ENCODE results near the gene OLFML1. TPM values are rescaled to one million over a fixed set of nuclear protein-coding genes. Genes with fewer than 3 reads are reported as not detected.

The OLFML1 gene
- total and polyA plus RNA-seq, 2 of the 13 experiments (the other 11 are each of a cell fraction or from before 2014, with no cell fraction given): 0.89 to 0.90 TPM

GRCh38 chr11:7525424-7525823, 40.1 kb downstream of the OLFML1 start:
- 11% methylated on average over 4 of the region's 4 CpGs for WGBS (ENCODE audit: low lambda C conversion rate)
- Histone ChIP-seq H4K20me1 (ENCODE audit: insufficient read depth, low read length) (no peaks in the 10 kb centered on the region), H2AFZ (ENCODE audit: low read length) (no peak overlapping the region), H3K9me3 (ENCODE audit: low read length) (no peaks in the 10 kb centered on the region), H3K4me1 (ENCODE audit: insufficient read depth, low read length) (peaks cover 47% of the 10 kb centered on the region), H3K27me3 (ENCODE audit: control insufficient read depth in 1 of 2, insufficient read depth in 2 of 2, low read length in 2 of 2) (no peaks in the 10 kb centered on the region), H3K79me2 (ENCODE audit: insufficient read depth, low read length) (peaks cover 2% of the 10 kb centered on the region), H3K4me3 (replicated peaks in 1 of 3; ENCODE audit: insufficient read depth in 1 of 3, low read depth in 2 of 3, low read length in 3 of 3) (no peak overlapping the region), H3K27ac (ENCODE audit: extremely low read length, insufficient read depth, low read length) (peak overlapping the region; percentile 72), H3K9ac (ENCODE audit: insufficient read depth, low read depth, low read length) (no peak overlapping the region), H3K36me3 (replicated peaks in 1 of 2; ENCODE audit: control insufficient read depth in 1 of 2, insufficient read depth in 2 of 2, low read length in 2 of 2) (no peaks in the 10 kb centered on the region; a peak in 1 of 5 replicates), H3K4me2 (ENCODE audit: low read depth, low read length) (peak overlapping the region; percentile 46)
- in situ Hi-C loops (cut with HindIII; ENCODE audit: extremely low pct_ligation_motif_present, low pct_unique_long_range_greater_than_20kb) (no loop called here), intact Hi-C loops (cut with micrococcal nuclease; ENCODE audit: unreplicated experiment) (no loop called here)
- peak; percentile 97 for ATAC-seq
- BruUV-seq (replicated peaks): no TSS peak
- CTCF ChIA-PET (ENCODE audit: low intra/inter-chr PET ratio, low total read pairs): no interaction called here
- peak; percentile 71 for FAIRE-seq
- POLR2A ChIA-PET: interaction anchor here (3.2 kb wide), 1 partner anchor 11 kb away, joined by 22 read pairs; the partner anchor contains the start of gene PPFIBP2
- peak; percentile 73 for DNase-seq (ENCODE audit: low spot score)
- TF ChIP-seq NPAS2 (CRISPR knock-in tag; IDR thresholded peaks at IDR 0.05; ENCODE audit: borderline replicate concordance) (no peak), NFKBIZ (CRISPR knock-in tag; IDR thresholded peaks at IDR 0.05) (no peak), PATZ1 (CRISPR knock-in tag; IDR thresholded peaks at IDR 0.05) (0 out of 2 replicates have a peak, but pooled peaks have one; percentile 39), TBL1XR1 (IDR thresholded peaks at IDR 0.05; ENCODE audit: borderline replicate concordance, low read length, partially characterized antibody) (no peak), MAF1 (CRISPR knock-in tag; IDR thresholded peaks at IDR 0.05; ENCODE audit: borderline replicate concordance) (no peak), THYN1 (CRISPR knock-in tag; IDR thresholded peaks at IDR 0.05; ENCODE audit: borderline replicate concordance, low read depth) (no peak), ZNF513 (CRISPR knock-in tag; conservative IDR thresholded peaks at IDR 0.05) (no peak), ZNF30 (CRISPR knock-in tag; IDR thresholded peaks at IDR 0.05) (no peak), ZZZ3 (CRISPR knock-in tag; IDR thresholded peaks at IDR 0.05; ENCODE audit: borderline replicate concordance) (no peak), ZNF20 (CRISPR knock-in tag; IDR thresholded peaks at IDR 0.05) (no peak), ETS1 (CRISPR knock-in tag; IDR thresholded peaks at IDR 0.05) (no peak), PREB (CRISPR knock-in tag; IDR thresholded peaks at IDR 0.05) (no peak), PRDM4 (CRISPR knock-in tag; IDR thresholded peaks at IDR 0.05; ENCODE audit: borderline replicate concordance) (no peak), MIXL1 (CRISPR knock-in tag; IDR thresholded peaks at IDR 0.05) (peak; percentile 69), ZNF746 (CRISPR knock-in tag; IDR thresholded peaks at IDR 0.05) (0 out of 2 replicates have a peak, but pooled peaks have one; percentile 34), MTF2 (CRISPR knock-in tag; IDR thresholded peaks at IDR 0.05; ENCODE audit: borderline replicate concordance) (no peak), ZFP62 (CRISPR knock-in tag; IDR thresholded peaks at IDR 0.05) (no peak), ARNT (IDR thresholded peaks at IDR 0.05) (no peak)

Measured in HepG2 (cell line).